IMR-90 (cell line): ENCODE results near the gene PRR23E. TPM values are rescaled to one million over a fixed set of nuclear protein-coding genes. Genes with fewer than 3 reads are reported as not detected.

ENCODE experiments used
- ATAC-seq: fragments of 200-7000 bp; cut with Tn5 transposase; 2 replicates; pipeline ENCODE4 v1.9.1; 2020; ENCODE audit warnings: low read depth, mild to moderate bottlenecking, moderate library complexity
- BruUV-seq: library from RNA; stranded (reverse); fragments of 400-500 nt; replicated peaks from 2 replicates; lab custom pipeline; 2021; lab: Mats Ljungman, UMichigan
- CTCF ChIA-PET: fragments of 300-600 bp; formaldehyde crosslinking; extraction: SDS; loops from one replicate; lab custom pipeline; 2021; ENCODE audit warnings: antibody characterized with exemption; lab: Yijun Ruan, JAX
- POLR2A ChIA-PET: fragments of 300-600 bp; sonication (Branson Sonifier 250); formaldehyde crosslinking; loops from one replicate; lab custom pipeline; 2022; ENCODE audit warnings: antibody characterized with exemption; ENCODE audit not compliant: unreplicated experiment; lab: Charles Lee
- DNase-seq: peaks from one replicate; pipeline ENCODE4 v3.0.0; 2013
- H2AFZ ChIP-seq: replicated peaks from 2 replicates; pipeline ENCODE3; 2013; ENCODE audit warnings: low read length, mild to moderate bottlenecking; ENCODE audit not compliant: poor library complexity
- H2AK5ac ChIP-seq: 2 replicates; pipeline ENCODE4 v1.6.1; 2013; ENCODE audit warnings: low read depth, low read length, inconsistent platforms
- H2AK9ac ChIP-seq: replicated peaks from 2 replicates; pipeline ENCODE3; 2013; ENCODE audit warnings: mild to moderate bottlenecking, low read depth, low read length, moderate library complexity; ENCODE audit not compliant: poor library complexity
- H2BK120ac ChIP-seq: 2 replicates; pipeline ENCODE4 v1.6.1; 2013; ENCODE audit warnings: low read depth, low read length, inconsistent platforms
- H2BK15ac ChIP-seq: 3 replicates; pipeline ENCODE4 v1.6.1; 2013; ENCODE audit warnings: low read depth, low read length, inconsistent platforms
- H2BK20ac ChIP-seq: 2 replicates; pipeline ENCODE4 v1.6.1; 2013; ENCODE audit warnings: low read depth, mild to moderate bottlenecking, inconsistent platforms, low read length, moderate library complexity
- H2BK5ac ChIP-seq: 2 replicates; pipeline ENCODE4 v1.6.1; 2013; ENCODE audit warnings: mild to moderate bottlenecking, low read depth, low read length, inconsistent platforms; ENCODE audit not compliant: poor library complexity, severe bottlenecking
- H3K14ac ChIP-seq: replicated peaks from 2 replicates; pipeline ENCODE4 v1.6.1; 2013; ENCODE audit warnings: low read depth, low read length, inconsistent platforms
- H3K18ac ChIP-seq: 2 replicates; pipeline ENCODE4 v1.6.1; 2013; ENCODE audit warnings: low read depth, low read length, control low read depth
- H3K23ac ChIP-seq: 2 replicates; pipeline ENCODE4 v1.6.1; 2013; ENCODE audit warnings: low read depth, low read length, inconsistent platforms
- H3K27ac ChIP-seq: 2 replicates; pipeline ENCODE4 v1.5.1; 2013; ENCODE audit warnings: mild to moderate bottlenecking, control low read depth, low read length; ENCODE audit not compliant: insufficient read depth
- H3K27me3 ChIP-seq: 2 replicates; pipeline ENCODE4 v1.6.1; 2013; ENCODE audit warnings: low read length; ENCODE audit not compliant: control insufficient read depth, insufficient read depth
- H3K36me3 ChIP-seq: 2 replicates; pipeline ENCODE4 v1.6.1; 2013; ENCODE audit warnings: low read length, mixed read lengths; ENCODE audit not compliant: control insufficient read depth, insufficient read depth
- H3K4ac ChIP-seq: 2 replicates; pipeline ENCODE4 v1.6.1; 2013; ENCODE audit warnings: low read depth, low read length, inconsistent platforms
- H3K4me1 ChIP-seq: 2 replicates; pipeline ENCODE4 v1.6.1; 2013; ENCODE audit warnings: low read length, mixed read lengths; ENCODE audit not compliant: control insufficient read depth, insufficient read depth
- H3K4me2 ChIP-seq: 2 replicates; pipeline ENCODE4 v1.6.1; 2013; ENCODE audit warnings: low read depth, mild to moderate bottlenecking, control low read depth, low read length, moderate library complexity
- H3K4me3 ChIP-seq: 2 replicates; pipeline ENCODE4 v1.5.1; 2013; ENCODE audit warnings: low read depth, mild to moderate bottlenecking, control low read depth, low read length, moderate library complexity; ENCODE audit not compliant: insufficient read depth
- H3K56ac ChIP-seq: 2 replicates; pipeline ENCODE4 v1.6.1; 2013; ENCODE audit warnings: low read length, inconsistent platforms; ENCODE audit not compliant: insufficient read depth; ENCODE audit errors: extremely low read depth
- H3K79me1 ChIP-seq, 2 experiments: 2 replicates each; pipeline ENCODE4 v1.6.1; 2013; ENCODE audit warnings: low read length in 2 of 2, inconsistent platforms in 1 of 2, low read depth in 1 of 2
- H3K9ac ChIP-seq: 2 replicates; pipeline ENCODE4 v1.6.1; 2013; ENCODE audit warnings: low read depth, low read length, control low read depth
- H3K9me1 ChIP-seq: 2 replicates; pipeline ENCODE4 v1.6.1; 2013; ENCODE audit warnings: low read length, inconsistent platforms; ENCODE audit not compliant: insufficient read depth
- H3K9me3 ChIP-seq: 2 replicates; pipeline ENCODE4 v1.6.1; 2013; ENCODE audit warnings: low read length; ENCODE audit not compliant: control insufficient read depth, insufficient read depth
- H4K20me1 ChIP-seq: 2 replicates; pipeline ENCODE4 v1.6.1; 2013; ENCODE audit warnings: low read length, inconsistent platforms; ENCODE audit not compliant: insufficient read depth
- H4K5ac ChIP-seq: 2 replicates; pipeline ENCODE4 v1.6.1; 2013; ENCODE audit warnings: mild to moderate bottlenecking, low read depth, low read length, control low read depth
- H4K8ac ChIP-seq, 2 experiments: 2 replicates each; pipeline ENCODE4 v1.6.1; 2013; ENCODE audit warnings: low read depth in 2 of 2, low read length in 2 of 2, control low read depth in 1 of 2, inconsistent platforms in 1 of 2
- H4K91ac ChIP-seq: 2 replicates; pipeline ENCODE4 v1.6.1; 2013; ENCODE audit warnings: low read depth, low read length, inconsistent platforms; ENCODE audit not compliant: insufficient read depth
- BHLHE40 ChIP-seq: fragments of 150-350 bp; IDR thresholded peaks from 2 replicates; pipeline ENCODE4 v1.6.1; 2016; ENCODE audit warnings: mild to moderate bottlenecking, low read depth, low read length
- CEBPB ChIP-seq: IDR thresholded peaks from 2 replicates; pipeline ENCODE4 v1.6.1; 2012; ENCODE audit warnings: low read depth, low read length, improper control_type of control experiment
- CHD1 ChIP-seq: IDR thresholded peaks from 2 replicates; pipeline ENCODE4 v1.6.1; 2012; ENCODE audit warnings: low read depth, low read length, improper control_type of control experiment
- FOS ChIP-seq: fragments of 150-350 bp; IDR thresholded peaks from 2 replicates; pipeline ENCODE4 v1.6.1; 2016; ENCODE audit warnings: low read depth, low read length
- MAFK ChIP-seq: IDR thresholded peaks from 2 replicates; pipeline ENCODE4 v1.6.1; 2012; ENCODE audit warnings: low read depth, low read length, improper control_type of control experiment
- MAZ ChIP-seq: IDR thresholded peaks from 2 replicates; pipeline ENCODE4 v1.6.1; 2012; ENCODE audit warnings: low read depth, mild to moderate bottlenecking, low read length, improper control_type of control experiment, moderate library complexity, borderline replicate concordance
- MXI1 ChIP-seq: IDR thresholded peaks from 2 replicates; pipeline ENCODE4 v1.6.1; 2012; ENCODE audit warnings: low read depth, mild to moderate bottlenecking, low read length, moderate library complexity, borderline replicate concordance
- NFE2L2 ChIP-seq: fragments of 150-350 bp; IDR thresholded peaks from 2 replicates; pipeline ENCODE4 v1.6.1; 2016; ENCODE audit warnings: low read depth, mild to moderate bottlenecking, low read length
- POLR2A ChIP-seq: IDR thresholded peaks from 2 replicates; pipeline ENCODE4 v1.6.1; 2012; ENCODE audit warnings: mild to moderate bottlenecking, low read depth, low read length
- RAD21 ChIP-seq: IDR thresholded peaks from 2 replicates; pipeline ENCODE4 v1.6.1; 2012; ENCODE audit warnings: low read length, improper control_type of control experiment
- RCOR1 ChIP-seq: IDR thresholded peaks from 2 replicates; pipeline ENCODE4 v1.6.1; 2012; ENCODE audit warnings: mild to moderate bottlenecking, low read length, improper control_type of control experiment; ENCODE audit not compliant: insufficient replicate concordance
- RFX5 ChIP-seq: IDR thresholded peaks from 2 replicates; pipeline ENCODE4 v1.8.0; 2012; ENCODE audit warnings: low read depth, mild to moderate bottlenecking, low read length, moderate library complexity
- SMC3 ChIP-seq: fragments of 150-350 bp; IDR thresholded peaks from 2 replicates; pipeline ENCODE4 v1.6.1; 2016; ENCODE audit warnings: low read depth, mild to moderate bottlenecking, antibody characterized with exemption, low read length, moderate library complexity
- WGBS, 2 experiments: methylation state at CpG; one replicate each; pipeline versions ENCODE4 v1.1.5 to v1.1.7; 2013; ENCODE audit warnings: missing lambda C conversion rate in 2 of 2; ENCODE audit not compliant: insufficient read length in 1 of 2; ENCODE audit errors: extremely low coverage in 2 of 2; 5-methylcytosine and 5-hydroxymethylcytosine counted together
- dilution Hi-C: fragments of 300-500 bp; cut with HindIII; formaldehyde crosslinking; loops from one replicate; pipeline ENCODE4 v1.14.3; 2018; ENCODE audit warnings: low sequenced_read_pairs; ENCODE audit not compliant: unreplicated experiment
- in situ Hi-C: fragments of 300-500 bp; cut with MboI; formaldehyde crosslinking; loops from 3 replicates; pipeline ENCODE4 v1.14.3; 2019; ENCODE audit warnings: low sequenced_read_pairs, inconsistent platforms, mixed read lengths
- intact Hi-C: fragments of 100-400 bp; cut with micrococcal nuclease; formaldehyde crosslinking; loops from 2 replicates; pipeline ENCODE4 v1.10.0; 2022
- polyA plus RNA-seq, 3 experiments: library from polyadenylated mRNA; depleted of rRNA; stranded (reverse); fragments of >200 nt; gene quantifications; 2 replicates each; pipeline ENCODE4 v1.2.3, GENCODE V29; 2012; ENCODE audit warnings: low replicate concordance in 1 of 3
- total RNA-seq: library from RNA; depleted of rRNA; stranded (reverse); fragments of >200 nt; gene quantifications from 2 replicates; pipeline ENCODE4 v1.2.3, GENCODE V29; 2012
- TF ChIP-seq, protein P1 (sequence below): fragments of 150-350 bp; IDR thresholded peaks from 2 replicates; pipeline ENCODE4 v1.6.1; 2016; ENCODE audit warnings: low read depth, mild to moderate bottlenecking, low read length, moderate library complexity, borderline replicate concordance
- TF ChIP-seq, protein P2 (sequence below): conservative IDR thresholded peaks from 2 replicates; pipeline ENCODE4 v1.5.1; 2012; ENCODE audit warnings: mild to moderate bottlenecking, low read depth, low read length, improper control_type of control experiment
- TF ChIP-seq, protein P3 (sequence below): fragments of 150-350 bp; IDR thresholded peaks from 2 replicates; pipeline ENCODE4 v1.6.1; 2017; ENCODE audit warnings: mild to moderate bottlenecking, antibody characterized with exemption, low read length, low read depth

Gene PRR23E
- total and polyA plus RNA-seq, 2 of the 4 experiments (the other 2 are of a cell fraction), result not detected

DNA sequence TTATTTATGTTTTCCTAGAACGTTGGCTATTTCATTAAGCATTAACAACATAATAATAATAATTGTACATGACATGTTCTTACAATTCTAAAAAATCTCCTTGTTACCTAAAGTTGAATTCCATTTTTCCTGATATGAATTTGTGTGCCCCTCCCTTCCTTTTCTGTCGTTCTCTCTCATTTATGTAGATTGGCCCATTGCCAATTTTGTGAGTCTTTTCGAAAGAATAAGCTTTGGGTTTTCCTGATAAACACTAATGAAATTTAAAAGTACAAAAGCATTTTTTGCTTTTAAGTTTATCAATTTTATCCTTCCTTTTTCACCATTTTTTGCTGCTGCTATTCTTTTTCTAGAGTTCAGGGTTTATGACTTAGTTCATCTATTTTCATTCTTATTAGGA lies 44.9 kb downstream of the PRR23E start:
- POLR2A ChIA-PET, result no interaction called here
- Histone ChIP-seq H3K14ac (no peak overlapping the region), H3K9me3 (no peaks in the 10 kb centered on the region), H2BK120ac (no peak overlapping the region), H3K23ac (no peak overlapping the region), H3K79me1 (no peaks in the 10 kb centered on the region), H2BK15ac (no peak overlapping the region), H3K4me1 (no peaks in the 10 kb centered on the region), H4K5ac (no peak overlapping the region), H3K9me1 (no peaks in the 10 kb centered on the region), H4K8ac (no peak overlapping the region), H3K27ac (no peak overlapping the region), H4K91ac (no peak overlapping the region), H2AFZ (no peak overlapping the region), H3K36me3 (no peaks in the 10 kb centered on the region), H3K27me3 (no peaks in the 10 kb centered on the region), H3K18ac (no peak overlapping the region), H2AK9ac (no peak overlapping the region), H2AK5ac (no peak overlapping the region), H2BK5ac (no peak overlapping the region), H2BK20ac (no peak overlapping the region), H4K20me1 (no peaks in the 10 kb centered on the region), H3K56ac (no peak overlapping the region), H3K4me2 (no peak overlapping the region), H3K4ac (no peak overlapping the region), H3K4me3 (no peak overlapping the region), H3K9ac (no peak overlapping the region)
- intact Hi-C loops (no loop called here), dilution Hi-C loops (no loop called here), in situ Hi-C loops (no loop called here)
- no TSS peak for BruUV-seq
- ATAC-seq (no peak), DNase-seq (no peak)
- CTCF ChIA-PET, result no interaction called here
- TF ChIP-seq CHD1 (no peak), RCOR1 (no peak), SMC3 (no peak), MAZ (no peak), CEBPB (no peak), MXI1 (no peak), NFE2L2 (no peak), RFX5 (no peak), RAD21 (no peak), MAFK (no peak), FOS (no peak), BHLHE40 (no peak), POLR2A (no peak)
- TF ChIP-seq, protein P1, sequence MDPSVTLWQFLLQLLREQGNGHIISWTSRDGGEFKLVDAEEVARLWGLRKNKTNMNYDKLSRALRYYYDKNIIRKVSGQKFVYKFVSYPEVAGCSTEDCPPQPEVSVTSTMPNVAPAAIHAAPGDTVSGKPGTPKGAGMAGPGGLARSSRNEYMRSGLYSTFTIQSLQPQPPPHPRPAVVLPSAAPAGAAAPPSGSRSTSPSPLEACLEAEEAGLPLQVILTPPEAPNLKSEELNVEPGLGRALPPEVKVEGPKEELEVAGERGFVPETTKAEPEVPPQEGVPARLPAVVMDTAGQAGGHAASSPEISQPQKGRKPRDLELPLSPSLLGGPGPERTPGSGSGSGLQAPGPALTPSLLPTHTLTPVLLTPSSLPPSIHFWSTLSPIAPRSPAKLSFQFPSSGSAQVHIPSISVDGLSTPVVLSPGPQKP, result no peak
- TF ChIP-seq, protein P2, sequence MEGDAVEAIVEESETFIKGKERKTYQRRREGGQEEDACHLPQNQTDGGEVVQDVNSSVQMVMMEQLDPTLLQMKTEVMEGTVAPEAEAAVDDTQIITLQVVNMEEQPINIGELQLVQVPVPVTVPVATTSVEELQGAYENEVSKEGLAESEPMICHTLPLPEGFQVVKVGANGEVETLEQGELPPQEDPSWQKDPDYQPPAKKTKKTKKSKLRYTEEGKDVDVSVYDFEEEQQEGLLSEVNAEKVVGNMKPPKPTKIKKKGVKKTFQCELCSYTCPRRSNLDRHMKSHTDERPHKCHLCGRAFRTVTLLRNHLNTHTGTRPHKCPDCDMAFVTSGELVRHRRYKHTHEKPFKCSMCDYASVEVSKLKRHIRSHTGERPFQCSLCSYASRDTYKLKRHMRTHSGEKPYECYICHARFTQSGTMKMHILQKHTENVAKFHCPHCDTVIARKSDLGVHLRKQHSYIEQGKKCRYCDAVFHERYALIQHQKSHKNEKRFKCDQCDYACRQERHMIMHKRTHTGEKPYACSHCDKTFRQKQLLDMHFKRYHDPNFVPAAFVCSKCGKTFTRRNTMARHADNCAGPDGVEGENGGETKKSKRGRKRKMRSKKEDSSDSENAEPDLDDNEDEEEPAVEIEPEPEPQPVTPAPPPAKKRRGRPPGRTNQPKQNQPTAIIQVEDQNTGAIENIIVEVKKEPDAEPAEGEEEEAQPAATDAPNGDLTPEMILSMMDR, result no peak
- TF ChIP-seq, protein P3, sequence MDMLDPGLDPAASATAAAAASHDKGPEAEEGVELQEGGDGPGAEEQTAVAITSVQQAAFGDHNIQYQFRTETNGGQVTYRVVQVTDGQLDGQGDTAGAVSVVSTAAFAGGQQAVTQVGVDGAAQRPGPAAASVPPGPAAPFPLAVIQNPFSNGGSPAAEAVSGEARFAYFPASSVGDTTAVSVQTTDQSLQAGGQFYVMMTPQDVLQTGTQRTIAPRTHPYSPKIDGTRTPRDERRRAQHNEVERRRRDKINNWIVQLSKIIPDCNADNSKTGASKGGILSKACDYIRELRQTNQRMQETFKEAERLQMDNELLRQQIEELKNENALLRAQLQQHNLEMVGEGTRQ, result no peak
- WGBS, 2 experiments, result no CpG with 5 or more reads among the region's 3 CpGs
